ENCODE measurements around the gene SHMT2.

Gene SHMT2

DNA sequence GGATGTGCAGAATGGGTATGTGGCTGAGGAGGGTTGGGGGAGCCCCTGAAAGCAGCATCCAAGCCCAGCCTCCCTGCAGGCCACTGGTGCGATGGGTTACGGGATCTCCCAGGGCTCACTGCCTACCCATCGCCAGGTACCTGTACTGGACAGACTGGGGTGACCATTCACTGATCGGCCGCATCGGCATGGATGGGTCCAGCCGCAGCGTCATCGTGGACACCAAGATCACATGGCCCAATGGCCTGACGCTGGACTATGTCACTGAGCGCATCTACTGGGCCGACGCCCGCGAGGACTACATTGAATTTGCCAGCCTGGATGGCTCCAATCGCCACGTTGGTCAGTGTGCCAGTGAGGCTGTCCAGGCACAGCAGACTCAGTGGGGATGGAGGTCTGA is 31.2 kb upstream of the SHMT2 start:
- DNase-seq = no peak

DNA sequence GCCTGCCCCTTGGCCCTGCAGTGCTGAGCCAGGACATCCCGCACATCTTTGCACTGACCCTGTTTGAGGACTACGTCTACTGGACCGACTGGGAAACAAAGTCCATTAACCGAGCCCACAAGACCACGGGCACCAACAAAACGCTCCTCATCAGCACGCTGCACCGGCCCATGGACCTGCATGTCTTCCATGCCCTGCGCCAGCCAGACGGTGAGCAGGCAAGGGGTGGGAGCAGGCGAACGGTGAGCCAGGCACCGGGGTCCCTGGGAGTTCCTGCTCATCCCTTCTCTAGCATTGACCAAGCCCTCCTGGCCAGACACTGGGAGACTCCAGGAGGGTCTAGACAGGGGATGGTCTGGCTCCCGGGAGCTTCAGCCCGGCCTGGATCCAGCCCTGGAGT is 30.3 kb upstream of the SHMT2 start:
- DNase-seq = no peak

DNA sequence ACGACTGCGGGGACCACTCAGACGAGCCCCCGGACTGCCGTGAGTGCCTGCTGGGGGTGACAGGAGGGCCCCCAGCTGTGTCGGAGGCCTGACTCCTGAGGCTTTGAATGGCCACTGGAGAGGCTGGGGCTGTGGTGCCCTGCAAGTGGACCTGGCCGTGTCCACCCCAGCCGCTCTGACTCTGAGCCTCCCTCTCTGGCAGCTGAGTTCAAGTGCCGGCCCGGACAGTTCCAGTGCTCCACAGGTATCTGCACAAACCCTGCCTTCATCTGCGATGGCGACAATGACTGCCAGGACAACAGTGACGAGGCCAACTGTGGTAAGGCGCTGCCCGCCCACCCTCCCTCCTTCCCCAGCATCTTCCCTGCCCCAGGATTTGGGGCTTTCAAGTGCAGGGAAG is 29.0 kb upstream of the SHMT2 start:
- DNase-seq = no peak

DNA sequence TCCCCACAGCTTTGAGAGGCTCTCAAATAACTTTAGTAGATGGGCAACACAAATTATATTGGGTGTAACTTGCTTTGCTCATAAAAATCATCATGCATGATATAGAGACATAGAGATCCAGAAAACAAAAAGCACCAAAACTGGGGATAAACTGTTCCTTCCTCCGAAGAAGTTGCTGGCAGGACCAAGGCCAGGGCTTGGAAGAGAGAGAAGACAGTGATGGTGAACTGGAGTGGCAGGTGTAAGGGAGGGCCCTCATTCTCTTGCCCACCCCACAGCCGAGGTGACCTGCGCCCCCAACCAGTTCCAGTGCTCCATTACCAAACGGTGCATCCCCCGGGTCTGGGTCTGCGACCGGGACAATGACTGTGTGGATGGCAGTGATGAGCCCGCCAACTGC is 28.3 kb upstream of the SHMT2 start:
- no peak for DNase-seq

DNA sequence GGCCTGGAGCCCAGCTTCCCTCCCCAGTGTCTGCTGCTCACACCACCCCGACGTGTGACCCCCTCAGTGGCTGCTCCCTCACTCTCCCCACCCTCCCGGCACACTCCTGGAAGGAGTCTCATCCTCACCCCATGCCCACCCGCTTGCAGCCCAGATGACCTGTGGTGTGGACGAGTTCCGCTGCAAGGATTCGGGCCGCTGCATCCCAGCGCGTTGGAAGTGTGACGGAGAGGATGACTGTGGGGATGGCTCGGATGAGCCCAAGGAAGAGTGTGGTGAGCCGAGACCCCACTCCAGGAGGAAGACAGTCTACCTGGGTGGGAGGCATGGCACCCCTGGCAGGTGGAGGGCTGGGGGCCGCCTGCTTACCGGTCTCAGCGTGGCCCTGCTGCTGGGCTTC is 27.9 kb upstream of the SHMT2 start:
- no peak for DNase-seq

DNA sequence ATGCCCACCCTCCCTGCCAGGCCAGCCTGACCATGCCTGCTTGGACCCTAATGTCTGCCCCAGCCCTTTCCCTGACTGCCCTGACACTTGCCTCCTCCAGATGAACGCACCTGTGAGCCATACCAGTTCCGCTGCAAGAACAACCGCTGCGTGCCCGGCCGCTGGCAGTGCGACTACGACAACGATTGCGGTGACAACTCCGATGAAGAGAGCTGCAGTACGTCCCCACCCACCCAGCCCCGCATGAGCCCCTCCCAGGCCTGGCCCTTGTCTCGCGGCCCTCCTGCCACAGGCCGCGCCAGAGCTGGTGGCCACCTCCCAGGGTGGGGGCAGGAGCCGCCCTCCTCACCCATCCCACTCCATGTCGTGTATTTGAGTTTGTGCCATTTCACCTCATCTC is 27.2 kb upstream of the SHMT2 start:
- no peak for DNase-seq

DNA sequence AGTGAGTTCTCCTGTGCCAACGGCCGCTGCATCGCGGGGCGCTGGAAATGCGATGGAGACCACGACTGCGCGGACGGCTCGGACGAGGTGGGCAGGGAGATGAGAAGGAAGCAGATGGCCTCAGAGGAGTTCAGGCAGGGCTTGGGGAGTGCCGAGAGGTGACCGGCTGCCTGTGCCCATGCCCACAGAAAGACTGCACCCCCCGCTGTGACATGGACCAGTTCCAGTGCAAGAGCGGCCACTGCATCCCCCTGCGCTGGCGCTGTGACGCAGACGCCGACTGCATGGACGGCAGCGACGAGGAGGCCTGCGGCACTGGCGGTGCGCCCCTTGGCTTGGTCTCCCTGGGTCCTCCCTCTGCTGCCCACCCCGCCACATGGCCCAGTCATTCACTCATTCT is 26.3 kb upstream of the SHMT2 start:
- DNase-seq = no peak

DNA sequence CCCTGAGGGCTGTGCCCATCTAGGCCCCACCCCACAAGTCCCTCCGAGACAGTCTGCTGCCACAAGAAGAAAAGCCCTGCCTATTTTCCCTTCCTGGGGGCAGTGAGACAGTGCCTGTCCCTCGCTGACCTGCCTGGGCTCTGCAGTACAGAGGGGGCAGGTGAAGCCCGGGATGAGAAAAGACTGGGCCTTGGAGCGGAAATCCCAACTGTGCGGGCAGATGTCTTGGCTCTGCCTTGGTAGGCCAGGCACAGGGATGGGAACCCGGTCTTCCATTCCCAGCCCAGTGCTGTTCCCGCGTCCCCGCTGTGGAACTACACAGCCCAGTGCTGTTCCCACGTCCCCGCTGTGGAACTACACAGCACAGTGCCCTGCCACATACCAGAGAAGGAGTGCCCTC is 25.7 kb upstream of the SHMT2 start:
- no peak for DNase-seq

DNA sequence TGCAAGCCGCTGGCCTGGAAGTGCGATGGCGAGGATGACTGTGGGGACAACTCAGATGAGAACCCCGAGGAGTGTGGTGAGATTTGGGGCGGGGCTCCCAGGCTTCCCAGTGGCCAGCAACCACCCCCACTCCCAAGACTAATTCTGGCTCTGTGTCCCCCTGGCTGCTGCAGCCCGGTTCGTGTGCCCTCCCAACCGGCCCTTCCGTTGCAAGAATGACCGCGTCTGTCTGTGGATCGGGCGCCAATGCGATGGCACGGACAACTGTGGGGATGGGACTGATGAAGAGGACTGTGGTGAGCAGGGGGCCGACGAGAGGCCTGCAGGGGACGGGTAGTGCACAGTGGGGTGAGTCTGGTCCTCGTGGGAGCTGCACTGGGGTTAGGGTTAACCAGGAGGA is 25.1 kb upstream of the SHMT2 start:
- DNase-seq = no peak

DNA sequence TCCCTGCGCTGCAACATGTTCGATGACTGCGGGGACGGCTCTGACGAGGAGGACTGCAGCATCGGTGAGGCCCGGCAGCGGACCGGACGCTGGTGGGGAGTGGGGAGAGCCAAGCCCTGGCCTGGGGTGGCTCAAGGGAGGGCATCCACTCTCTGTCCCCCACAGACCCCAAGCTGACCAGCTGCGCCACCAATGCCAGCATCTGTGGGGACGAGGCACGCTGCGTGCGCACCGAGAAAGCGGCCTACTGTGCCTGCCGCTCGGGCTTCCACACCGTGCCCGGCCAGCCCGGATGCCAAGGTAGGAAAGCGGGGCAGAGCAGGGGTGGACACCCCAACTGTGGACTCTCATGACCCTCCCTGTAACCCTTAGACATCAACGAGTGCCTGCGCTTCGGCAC is 24.3 kb upstream of the SHMT2 start:
- no peak for DNase-seq

DNA sequence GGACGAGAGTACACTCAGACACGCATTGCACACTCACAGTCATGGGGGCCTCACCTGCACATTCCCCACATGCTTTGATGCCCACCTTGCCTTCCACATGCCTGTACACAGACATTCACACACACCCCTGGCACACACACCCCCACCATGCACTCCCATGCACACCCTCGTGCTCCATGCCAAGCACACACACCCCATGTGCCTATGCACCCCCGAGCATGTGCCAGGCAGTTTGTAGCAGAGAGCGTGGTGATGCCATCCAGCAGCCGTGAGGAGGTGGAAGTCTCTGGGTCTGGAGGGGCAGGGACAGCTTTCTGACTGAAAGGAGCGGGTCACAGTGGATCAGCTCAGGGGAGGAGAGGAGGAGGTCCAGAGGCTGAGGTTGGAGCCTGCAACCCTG is 23.6 kb upstream of the SHMT2 start:
- no peak for DNase-seq

DNA sequence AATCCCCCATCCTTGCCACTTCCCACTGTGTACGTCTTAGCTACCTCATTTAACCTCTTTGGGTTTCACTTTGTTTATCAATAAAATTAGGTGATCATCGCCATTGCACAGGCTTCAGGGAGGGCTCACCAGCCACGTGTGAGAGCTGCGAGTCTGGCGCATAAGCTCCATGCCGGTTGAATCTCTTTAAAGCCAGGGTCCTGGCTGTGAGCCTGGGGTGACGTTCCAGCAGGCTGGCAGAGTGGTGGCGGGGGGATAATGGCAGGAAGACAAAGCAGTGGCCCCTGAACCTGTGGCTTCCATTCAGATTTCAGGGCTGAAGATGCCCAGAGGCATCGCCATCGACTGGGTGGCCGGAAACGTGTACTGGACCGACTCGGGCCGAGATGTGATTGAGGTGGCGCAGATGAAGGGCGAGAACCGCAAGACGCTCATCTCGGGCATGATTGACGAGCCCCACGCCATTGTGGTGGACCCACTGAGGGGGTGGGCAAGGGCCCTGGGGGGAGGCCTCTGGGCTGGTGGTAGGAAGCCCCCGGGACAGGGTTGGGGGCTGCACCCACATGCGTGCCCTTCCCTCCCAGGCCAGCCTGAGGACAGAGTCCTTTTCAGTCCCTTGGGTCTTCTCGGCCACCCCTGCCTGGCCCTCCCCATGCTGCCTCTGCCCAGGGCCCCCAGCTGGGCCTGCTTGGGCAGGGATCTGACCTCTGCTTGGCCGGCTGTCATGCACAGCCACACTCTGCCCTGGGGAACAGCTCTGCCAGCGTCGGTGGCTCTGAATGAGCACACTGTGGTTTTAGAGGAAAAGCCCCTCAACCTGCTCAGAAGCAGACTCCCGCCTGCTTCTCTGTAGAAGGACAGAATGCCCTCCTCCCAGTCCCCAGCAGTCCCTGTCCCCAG is 21.5 kb upstream of the SHMT2 start:
- DNase-seq = no peak

DNA sequence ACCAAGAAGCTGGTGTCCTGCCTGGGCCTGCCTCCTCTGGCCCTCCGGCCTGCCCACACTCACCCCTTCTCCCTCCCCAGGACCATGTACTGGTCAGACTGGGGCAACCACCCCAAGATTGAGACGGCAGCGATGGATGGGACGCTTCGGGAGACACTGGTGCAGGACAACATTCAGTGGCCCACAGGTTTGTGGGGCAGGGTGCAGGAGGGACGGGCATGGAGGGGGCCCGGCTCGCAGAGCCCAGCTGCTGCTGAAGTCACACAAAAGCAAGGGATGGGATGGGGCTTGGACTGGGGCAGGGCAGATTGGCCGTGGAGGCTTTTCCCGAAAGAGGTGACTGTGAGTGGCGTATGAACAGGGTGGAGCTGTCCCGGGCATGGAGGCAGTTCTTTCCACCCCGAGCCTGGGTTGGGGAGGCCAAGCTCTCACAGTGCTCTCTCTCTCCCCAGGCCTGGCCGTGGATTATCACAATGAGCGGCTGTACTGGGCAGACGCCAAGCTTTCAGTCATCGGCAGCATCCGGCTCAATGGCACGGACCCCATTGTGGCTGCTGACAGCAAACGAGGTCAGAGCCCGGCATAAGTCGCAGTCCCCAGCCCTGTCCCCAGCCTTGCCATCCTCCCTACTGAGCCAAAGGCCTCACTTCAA is 20.8 kb upstream of the SHMT2 start:
- DNase-seq = no peak

DNA sequence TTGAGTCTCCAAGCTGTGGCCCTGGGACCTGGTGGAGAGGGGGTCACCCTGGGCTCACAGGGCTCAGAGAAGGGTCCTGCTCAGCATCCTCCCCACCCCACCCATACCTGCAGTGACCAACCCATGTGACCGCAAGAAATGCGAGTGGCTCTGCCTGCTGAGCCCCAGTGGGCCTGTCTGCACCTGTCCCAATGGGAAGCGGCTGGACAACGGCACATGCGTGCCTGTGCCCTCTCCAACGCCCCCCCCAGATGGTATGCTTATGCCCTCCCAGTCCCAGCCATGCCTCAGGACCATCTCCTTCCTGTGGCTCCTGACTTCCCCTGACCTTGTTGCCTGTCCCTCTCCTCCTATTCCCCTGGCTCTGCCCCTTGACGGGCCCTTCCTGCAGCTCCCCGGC is 19.6 kb upstream of the SHMT2 start:
- DNase-seq = no peak

DNA sequence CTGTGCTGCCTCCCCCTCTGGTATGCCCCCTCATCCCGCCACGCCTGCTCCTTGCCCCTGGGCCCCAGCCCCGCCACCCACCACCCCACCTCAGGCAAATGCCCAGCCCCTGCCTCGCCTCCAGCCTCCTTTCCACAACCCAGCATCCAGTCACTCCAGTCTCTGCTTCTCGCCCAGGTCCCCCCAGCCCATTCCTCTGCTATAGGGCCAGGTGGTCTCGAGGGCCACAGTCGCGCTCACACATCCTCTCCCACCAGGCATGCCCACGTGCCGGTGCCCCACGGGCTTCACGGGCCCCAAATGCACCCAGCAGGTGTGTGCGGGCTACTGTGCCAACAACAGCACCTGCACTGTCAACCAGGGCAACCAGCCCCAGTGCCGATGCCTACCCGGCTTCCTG is 19.1 kb upstream of the SHMT2 start:
- DNase-seq = no peak

DNA sequence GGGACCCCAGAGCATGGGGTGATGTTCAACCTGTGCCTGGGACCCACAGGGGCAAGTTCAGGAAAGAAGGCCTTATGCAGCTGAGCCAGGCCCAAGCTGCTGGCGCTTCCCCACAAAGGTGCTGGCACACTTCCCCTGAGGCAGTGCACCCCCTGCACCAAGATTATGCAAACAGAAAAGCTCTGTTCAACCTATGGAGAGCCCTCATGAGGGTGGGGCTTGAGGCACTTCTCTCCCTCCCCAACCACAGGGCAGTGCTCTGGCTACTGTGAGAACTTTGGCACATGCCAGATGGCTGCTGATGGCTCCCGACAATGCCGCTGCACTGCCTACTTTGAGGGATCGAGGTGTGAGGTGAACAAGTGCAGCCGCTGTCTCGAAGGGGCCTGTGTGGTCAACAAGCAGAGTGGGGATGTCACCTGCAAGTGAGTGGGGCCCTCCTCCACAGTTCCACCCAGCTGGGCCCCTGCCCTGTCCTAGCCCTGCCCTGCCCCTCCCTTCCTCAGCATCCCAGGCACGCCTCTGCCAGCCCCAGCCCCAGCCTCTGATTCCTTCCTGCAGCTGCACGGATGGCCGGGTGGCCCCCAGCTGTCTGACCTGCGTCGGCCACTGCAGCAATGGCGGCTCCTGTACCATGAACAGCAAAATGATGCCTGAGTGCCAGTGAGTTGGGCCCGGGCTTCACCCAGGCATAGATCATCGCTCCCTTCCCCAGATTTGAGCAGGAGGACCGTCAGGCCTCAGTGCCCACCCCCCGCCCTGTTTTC is 18.4 kb upstream of the SHMT2 start:
- DNase-seq = no peak

DNA sequence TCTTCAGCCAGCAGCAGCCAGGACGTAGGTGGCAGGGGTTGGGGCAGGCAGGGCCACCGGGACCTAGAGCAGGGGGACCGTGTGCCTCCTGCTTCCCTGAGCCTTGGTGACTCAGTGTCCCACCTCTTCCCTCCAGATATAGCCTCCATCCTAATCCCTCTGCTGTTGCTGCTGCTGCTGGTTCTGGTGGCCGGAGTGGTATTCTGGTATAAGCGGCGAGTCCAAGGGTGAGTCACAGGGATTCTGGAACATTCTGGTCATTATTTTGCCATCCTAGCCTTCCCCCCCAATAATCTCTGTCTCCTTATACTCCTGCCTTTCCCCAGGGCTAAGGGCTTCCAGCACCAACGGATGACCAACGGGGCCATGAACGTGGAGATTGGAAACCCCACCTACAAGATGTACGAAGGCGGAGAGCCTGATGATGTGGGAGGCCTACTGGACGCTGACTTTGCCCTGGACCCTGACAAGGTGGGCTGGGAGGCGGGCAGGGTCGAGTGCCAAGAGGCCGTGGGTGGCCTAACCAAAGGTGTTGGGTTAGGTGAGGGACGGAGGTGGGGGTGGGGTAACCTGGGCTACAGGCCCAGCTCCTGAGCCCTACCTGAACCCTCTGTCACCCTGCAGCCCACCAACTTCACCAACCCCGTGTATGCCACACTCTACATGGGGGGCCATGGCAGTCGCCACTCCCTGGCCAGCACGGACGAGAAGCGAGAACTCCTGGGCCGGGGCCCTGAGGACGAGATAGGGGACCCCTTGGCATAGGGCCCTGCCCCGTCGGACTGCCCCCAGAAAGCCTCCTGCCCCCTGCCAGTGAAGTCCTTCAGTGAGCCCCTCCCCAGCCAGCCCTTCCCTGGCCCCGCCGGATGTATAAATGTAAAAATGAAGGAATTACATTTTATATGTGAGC is 17.5 kb upstream of the SHMT2 start:
- no peak for DNase-seq

DNA sequence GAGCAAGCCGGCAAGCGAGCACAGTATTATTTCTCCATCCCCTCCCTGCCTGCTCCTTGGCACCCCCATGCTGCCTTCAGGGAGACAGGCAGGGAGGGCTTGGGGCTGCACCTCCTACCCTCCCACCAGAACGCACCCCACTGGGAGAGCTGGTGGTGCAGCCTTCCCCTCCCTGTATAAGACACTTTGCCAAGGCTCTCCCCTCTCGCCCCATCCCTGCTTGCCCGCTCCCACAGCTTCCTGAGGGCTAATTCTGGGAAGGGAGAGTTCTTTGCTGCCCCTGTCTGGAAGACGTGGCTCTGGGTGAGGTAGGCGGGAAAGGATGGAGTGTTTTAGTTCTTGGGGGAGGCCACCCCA is 16.8 kb upstream of the SHMT2 start:
- no peak for DNase-seq

DNA sequence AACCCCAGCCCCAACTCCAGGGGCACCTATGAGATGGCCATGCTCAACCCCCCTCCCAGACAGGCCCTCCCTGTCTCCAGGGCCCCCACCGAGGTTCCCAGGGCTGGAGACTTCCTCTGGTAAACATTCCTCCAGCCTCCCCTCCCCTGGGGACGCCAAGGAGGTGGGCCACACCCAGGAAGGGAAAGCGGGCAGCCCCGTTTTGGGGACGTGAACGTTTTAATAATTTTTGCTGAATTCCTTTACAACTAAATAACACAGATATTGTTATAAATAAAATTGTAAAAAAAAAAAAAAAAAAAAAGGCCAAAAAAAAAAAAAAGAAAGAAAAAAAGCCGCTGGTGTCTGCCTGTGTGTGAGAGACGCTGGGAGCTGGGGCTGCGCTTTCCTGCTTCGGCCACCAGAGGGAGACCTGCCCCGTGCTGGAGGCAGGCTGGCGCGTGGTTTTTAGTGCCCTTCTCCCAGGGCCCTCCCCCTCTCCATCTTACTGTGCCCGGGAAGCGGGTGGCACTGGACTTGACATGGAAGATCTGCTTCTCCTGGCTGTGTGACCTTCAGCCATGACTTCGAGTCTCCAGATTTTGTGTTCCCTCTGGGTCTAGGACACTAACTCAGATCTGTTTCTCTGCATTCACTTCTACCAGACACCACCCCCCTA is 16.3 kb upstream of the SHMT2 start:
- DNase-seq = peak; percentile 84

DNA sequence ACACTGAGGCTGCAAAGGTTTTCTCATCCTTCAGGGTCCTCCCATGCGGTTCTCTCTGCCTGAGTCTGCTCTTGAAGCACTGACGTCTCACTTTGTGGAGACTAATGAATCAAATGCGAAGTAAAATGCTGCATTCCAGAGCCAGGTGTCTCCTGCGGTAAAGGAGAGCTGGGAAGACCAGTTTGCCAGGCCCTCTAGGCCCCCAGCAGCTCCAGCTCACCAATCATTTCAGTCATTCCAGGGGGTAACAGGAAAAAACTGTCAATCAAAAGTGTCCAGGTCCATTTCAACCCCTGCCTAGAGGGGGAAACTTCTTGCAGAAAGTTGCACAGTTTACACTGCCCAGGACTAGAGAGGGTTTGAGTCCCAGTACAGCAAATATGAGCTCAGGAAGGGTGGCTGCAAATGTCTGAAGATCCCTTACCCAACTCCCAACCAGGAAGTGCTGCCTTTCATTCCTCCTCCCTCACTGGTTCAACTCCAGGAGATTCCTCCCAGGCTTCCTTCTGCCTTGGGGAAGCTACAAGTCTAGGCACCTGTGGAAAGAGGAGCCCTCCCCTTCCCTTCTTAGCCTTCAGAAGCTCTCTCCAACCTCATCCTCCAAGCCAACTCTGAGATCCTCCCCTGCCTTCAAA is 15.6 kb upstream of the SHMT2 start:
- DNase-seq = no peak

DNA sequence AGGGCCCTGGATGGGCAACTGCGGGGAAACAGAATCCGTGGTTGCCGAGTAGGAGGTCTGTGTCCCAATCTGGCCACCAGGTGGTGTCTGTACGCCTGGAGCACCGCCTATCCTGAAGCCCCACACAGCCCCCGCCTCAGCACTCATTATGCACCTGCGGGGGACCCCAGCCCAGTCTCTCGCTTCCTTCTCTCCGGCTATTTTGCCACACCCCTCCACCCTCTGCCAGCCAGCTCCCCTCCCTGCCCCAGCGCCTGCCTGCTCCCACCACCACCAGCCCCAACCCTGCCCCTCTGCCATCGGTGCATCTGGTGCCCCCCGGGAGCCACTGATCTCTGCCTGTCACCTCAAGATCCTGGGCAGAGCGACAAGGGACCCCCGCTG is 15.1 kb upstream of the SHMT2 start:
- DNase-seq = peak; percentile 73

DNA sequence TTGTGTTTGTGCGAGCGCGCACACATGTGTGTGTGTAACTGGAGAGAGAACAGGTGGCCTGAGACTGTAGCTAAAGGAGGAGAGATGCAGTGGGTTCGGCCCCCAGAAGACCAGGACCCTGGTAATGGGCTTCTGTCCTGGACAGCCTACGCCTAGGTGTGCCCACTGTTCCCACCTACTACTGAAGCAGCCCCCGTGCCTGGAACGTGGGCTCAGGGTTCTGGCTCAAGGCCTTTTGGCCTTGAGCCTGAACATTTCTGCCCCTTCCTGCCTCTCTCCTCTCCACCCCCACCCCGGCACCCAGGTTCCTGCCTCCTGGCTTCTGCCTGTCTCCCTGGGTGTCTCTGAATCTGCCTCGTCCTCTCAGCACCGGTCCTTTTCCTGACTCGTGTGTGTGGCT is 14.4 kb upstream of the SHMT2 start:
- no peak for DNase-seq

Measured in activated naive CD4-positive, alpha-beta T cell treated with anti-CD3 and anti-CD28 coated beads, Interleukin-2, amount 50 U/mL, for 16 hours (primary cell).